ENCODE results near the gene TMEM203. TPM values are rescaled to one million over a fixed set of nuclear protein-coding genes. Genes with fewer than 3 reads are reported as not detected.

TMEM203 gene
- total RNA-seq, 1 experiment from 2014 or later: 63.4 TPM

DNA sequence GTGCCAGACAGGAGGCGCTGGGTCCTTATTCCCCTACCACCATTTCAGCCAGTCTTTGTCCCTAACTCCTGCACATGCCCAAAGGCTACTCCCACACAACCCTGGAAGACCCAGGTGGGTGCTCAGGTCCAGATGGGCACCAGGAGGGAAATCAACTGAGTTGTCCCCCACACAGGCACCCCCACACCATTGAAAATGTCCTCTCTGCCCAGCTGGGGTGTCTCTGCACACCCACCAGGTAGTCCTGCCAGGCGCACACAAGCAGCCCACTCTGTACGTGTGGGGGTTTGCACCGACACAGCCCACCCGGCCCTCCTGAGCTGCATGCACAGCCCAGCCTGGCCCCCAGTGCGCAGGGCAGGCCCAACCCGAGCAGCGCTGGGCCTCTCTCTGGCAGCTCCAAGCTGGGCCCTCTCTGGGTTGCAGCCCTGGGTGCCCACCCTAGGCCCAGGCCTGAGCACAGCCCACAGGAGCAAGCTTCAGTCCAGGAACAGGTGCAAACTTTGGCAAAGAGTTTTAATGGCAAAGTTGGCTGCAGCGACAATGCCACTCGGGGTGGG lies 14.4 kb upstream of the TMEM203 start:
- DNase-seq (ENCODE audit: low spot score): no peak

DNA sequence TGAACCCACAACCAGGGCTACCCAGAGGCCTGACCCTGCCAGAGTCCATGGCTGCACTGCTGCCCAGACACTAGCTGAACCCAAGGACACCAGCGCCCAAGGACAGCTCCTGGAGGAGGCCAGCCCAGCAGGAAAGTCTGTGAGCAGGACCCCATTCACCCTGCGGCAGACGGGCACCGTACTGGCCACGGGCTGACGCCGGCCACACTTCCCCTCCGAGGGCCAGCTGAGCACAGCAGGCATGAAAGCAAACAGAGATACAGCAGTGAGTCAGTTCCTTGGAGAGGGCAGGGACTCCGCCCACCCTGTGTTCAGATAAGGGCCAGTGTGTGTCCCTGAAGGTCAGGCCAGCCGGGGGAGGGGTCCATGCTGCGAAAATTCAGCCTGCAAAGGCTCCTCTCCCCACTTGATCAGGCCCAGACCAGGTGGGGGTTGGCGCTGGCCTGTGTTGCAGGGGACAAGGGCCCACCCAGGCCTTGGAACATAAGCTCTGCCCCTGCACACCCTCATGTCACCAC lies 13.4 kb upstream of the TMEM203 start:
- DNase-seq (ENCODE audit: low spot score): no peak

DNA sequence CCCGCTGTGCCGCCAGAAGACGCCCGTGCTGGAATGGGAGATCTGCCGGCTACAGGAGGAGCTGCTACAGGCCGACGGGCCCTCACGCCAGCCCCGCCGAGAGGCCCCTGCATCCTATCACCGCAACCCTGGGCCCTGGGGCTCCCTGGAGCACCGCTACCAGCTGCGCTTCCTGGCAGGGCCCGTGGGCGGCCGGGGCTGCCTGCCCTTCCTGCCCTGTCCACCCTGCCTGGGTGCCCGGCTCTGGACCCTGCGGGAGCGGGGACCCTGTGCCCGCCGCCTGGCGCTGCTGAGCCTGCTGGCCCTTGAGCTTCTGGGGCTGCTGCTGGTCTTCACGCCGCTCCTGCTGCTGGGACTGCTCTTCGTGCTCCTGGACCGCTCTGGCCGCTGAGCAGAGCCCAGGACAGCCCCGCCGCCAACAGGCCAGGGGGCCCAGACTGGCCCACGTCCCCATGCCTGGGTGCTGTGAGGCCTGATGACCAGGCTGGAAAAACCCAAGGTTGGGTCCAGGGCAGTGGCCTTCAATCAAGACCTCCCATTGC lies 12.8 kb upstream of the TMEM203 start:
- DNase-seq (ENCODE audit: low spot score): no peak

DNA sequence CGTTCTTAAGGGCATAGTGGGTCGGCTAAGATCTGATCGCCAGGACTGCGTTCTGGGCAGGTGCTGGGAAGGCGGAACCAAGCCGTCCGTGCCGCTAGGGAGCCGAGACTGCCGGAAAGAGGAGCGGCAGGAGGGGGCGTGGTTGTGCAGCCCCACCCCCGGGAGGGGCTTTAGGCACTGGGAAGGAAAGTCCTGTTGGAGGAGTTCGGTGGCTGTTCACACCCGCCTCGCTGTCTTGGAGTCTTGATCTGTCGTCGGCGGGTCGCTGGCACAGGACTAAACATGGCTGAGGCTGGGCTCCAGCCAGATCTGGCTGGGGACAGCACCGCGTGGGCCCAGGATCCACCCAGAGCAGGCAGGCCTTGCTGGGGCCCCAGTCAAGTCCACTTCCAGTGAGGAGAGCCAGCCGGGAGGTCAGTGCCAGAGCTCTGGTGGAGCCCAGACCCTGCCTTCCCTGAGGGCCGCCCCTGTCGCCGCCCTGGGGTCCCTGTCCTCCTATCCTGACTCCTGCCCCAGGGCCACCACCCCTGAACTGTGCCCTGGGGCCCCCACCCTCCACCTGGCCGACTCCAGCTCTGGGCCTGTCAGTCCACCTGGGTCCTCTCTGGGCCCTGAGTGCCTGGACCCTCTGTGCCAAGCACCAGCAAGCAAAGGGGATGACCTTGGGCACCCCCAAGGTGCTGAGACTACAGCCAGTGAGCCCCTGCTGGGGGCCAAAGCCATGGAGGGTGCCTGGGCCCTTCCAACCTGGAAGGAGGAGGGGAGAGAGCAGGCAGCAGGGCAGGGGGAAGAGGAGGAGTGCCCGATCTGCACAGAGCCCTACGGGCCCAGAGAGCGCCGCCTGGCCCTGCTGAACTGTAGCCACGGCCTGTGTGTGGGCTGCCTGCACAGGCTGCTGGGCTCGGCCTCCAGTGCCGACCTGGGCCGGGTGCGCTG lies 12.1 kb upstream of the TMEM203 start:
- no peak for DNase-seq (ENCODE audit: low spot score)

DNA sequence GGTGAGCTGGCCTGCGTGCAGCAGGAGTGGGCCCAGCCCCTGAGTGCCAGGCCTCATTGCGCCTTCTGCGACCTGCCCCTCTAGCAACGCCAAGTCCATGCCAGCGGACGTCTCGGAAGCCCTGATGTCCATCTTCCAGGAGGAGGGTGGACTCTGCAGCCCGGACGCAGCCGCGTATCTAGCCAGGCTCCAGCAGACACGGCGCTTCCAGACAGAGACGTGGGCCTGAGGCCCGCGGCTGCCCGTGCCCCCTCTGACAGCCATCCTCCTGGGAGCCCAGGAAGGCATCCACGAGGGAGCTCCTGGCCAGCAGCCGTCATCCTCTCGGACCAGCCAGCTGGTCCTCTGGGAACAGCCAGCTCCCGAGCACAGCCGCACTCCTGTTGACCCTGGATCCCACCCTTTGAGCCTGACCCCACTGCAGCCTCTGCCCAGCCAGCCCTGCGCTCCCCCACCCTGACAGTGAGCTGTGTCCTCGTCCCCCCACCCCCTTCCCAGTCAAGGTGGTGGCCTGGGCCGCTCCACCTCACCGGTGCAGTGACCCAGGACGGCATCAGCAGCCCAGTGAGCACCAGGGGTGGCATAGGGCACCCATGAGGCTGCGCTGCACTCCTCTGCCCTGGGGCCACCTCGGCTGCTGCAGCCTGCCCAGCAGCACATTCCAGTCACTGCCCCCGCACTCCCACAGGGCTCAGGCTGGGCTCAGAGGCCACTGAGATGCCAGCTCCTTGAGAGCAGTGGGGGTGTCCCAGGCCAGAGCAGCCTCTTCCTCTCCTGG lies 10.9 kb upstream of the TMEM203 start:
- no peak for DNase-seq (ENCODE audit: low spot score)

DNA sequence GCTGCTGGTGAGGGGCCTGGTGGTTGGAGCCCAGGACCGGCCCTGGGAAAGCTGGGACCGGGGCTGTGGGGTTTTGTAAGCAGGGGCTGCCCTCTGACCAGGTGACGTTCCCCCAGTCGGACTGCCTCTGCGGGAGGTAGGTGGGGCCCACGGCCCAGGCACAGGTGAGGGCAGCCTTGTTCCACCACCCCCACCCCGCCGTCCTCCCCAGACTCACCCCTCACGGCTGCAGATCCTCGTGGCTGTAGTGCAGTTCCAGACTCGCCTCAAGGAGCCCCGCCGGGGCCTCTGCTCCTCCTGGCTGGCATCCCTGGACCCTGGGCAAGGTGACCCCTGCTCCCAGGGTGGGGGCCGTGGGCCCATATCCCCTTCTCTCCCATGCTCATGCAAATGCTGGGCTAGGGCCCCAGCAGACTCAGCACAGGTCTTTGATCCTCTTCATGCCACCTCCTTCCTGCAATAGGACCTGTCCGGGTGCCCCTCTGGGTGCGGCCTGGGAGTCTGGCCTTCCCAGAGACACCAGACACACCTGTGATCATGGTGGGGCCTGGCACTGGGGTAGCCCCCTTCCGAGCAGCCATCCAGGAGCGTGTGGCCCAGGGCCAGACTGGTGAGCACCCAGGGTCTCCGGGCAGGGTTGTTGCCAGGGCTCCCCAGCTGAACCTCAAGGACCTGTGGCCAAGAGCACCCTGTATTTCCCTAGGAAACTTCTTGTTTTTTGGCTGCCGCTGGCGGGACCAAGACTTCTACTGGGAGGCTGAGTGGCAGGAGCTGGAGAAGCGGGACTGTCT lies 9.9 kb upstream of the TMEM203 start:
- DNase-seq (ENCODE audit: low spot score): no peak

DNA sequence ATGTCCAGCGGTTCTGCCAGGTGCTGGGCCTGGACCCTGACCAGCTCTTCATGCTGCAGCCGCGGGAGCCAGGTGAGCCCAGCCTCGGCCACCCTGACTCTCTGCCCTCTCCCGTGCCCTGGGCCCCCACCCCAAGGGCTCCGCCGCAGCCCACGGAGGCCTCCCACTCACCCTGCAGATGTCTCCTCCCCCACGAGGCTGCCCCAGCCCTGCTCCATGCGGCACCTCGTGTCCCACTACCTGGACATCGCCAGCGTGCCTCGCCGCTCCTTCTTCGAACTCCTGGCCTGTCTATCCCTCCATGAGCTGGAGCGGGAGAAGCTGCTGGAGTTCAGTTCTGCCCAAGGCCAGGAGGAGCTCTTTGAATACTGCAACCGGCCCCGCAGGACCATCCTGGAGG lies 9.2 kb upstream of the TMEM203 start:
- no peak for DNase-seq (ENCODE audit: low spot score)

DNA sequence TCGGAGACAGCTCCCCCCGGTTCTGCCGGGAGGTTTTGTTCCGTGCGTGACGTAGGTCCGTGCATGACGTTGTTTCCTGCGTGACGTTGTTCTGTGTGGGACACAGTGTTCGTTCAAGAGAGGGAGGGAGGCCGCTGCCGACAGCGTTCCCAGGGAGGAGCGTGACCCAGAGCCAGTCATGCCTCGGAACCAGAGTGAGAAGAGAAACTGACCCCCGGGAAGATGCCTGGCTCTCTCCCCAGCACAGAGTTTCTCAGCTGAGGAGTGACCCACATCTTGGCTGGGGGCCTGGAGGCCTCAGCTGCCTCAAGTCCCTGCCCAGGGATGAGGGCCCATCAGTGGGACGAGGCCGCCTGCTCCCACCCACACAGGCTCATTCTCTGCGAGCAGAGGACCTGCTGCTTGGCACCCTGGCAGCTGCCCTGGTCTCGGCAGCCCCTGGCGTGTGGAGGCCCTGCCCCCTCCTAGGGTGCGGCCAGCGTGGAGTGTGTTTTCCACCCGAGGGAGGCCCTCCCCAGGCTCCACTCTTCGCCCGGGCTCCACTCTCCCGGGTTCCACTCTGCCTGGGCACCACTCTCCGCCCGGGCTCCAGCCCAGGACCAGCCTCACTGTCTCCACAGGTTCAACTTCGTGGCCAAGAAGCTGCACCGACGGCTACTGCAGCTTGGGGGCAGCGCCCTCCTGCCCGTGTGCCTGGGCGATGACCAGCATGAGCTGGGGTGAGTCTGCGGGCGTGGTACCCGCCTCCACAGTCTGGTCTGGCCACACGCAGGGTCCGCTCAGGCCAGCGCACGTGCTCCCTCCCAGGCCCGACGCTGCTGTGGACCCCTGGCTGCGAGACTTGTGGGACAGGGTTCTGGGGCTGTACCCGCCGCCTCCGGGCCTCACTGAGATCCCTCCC lies 8.0 kb upstream of the TMEM203 start:
- no peak for DNase-seq (ENCODE audit: low spot score)

DNA sequence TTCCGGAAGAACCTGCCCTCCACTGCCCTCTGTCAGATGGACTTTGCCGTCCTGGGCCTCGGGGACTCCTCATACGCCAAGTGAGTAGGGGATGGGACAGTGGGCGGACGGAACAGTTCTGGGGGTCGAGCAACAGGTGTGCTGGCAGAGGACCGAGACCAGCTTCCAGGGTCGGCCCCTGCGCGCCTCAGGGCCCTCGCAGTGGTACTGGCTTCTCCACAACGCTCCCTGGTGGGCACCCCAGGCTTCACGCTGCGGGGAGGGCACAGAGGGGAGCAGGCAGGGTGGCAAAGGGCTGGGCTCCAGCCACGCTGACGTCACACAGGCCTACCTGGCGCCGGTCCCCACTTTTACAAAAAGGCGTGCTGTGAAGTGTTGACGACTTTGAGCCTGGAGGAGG lies 7.1 kb upstream of the TMEM203 start:
- no peak for DNase-seq (ENCODE audit: low spot score)

DNA sequence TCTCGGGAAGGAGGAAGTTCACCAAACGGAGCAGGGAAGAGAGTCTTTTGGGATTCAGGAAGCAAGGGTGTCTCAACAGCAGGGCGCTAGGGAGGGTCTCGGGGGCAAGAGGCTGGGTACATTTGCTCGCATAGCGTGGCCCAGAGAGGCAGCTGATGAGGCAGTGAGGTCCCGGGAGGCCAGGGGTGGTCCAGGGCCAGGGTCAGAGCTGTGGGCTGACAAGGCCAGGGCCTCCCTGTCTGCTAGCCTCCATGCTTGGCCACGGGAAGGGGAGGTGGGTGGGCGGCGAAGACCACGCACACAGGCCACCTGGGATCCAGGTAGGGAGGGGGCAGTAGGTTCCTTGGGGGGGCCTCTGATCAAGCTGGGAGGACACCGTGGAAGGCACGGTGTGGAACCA lies 6.1 kb upstream of the TMEM203 start:
- no peak for DNase-seq (ENCODE audit: low spot score)

DNA sequence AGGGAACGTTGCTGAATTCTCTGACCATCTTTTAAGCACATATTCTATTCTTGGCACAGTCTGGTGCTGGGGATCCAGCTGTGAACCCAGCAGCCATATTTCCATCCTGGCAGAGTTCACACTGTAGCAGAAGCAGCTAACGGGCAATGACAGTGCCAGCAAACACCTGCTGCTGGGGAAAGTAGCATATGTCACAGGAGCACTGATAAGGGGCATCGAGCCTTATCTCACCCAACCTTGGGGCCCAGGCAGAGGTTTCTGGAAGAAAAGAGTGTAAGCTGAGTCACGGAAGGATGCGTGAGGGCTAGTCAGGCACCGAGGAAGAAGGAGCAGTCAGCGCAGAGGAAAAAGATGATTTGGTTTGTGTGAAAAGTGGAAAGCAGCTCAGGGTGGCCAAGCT lies 1.2 kb upstream of the TMEM203 start:
- no peak for DNase-seq (ENCODE audit: low spot score)

DNA sequence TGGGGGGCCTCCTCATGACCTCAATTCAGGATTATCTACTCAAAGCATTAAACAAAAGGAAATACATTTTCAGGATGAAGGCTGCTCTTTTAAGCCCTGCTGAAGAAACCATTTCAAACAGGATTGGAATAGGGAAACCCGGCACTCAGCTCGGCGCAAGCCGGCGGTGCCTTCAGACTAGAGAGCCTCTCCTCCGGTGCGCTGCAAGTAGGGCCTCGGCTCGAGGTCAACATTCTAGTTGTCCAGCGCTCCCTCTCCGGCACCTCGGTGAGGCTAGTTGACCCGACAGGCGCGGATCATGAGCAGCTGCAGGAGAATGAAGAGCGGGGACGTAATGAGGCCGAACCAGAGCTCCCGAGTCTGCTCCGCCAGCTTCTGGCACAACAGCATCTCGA lies 720 bp downstream of the TMEM203 start:
- no peak for DNase-seq (ENCODE audit: low spot score)

DNA sequence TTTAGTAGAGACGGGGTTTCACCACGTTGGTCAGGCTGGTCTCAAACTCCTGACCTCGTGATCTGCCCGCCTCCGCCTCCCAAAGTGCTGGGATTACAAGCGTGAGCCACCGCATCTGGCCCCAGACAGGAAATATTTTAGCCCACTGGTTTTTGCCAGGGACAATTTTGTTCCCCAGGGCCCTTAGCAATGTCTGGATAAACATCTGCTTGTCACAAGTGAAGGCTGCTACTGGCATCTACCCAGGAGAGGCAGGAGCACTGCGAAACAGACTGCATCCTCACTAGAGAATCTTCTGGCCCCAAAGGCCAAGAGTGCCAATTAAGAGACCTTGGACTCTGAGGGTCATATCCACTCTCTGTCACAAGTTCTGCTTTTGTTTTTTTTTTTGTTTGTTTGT lies 2.5 kb downstream of the TMEM203 start:
- no peak for DNase-seq (ENCODE audit: low spot score)

DNA sequence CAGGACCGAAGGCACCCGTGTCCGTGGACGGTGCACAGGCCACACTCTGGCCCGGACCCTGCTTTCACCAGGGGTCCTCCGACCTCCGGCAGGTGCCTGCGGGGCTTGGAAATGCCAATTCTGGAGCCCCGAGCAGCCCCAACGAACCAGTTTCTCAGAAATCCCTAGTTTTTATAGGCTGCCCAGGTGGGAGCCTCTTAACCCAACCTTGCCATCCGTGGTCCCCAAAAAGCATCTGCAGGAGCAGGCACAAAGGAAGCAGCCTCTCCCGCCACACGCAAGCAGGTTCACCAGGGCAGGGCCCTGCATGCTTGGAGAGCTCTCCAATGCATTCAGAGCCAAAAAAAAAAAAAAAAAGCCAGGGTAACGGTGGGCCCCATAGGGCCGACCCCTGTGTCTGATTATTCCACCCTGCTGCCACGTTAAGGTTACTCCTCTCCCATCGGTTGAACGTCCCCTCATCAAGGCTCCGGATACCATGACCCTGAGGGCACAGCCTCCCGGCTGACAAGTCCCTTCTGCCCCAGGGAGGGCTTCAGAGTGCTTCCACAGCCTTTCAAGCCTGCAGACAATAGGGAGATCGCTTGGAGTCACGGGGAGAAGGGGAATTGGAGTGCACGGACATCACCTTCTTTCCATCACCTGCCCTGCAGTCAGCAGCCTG lies 4.1 kb downstream of the TMEM203 start:
- no peak for DNase-seq (ENCODE audit: low spot score)

DNA sequence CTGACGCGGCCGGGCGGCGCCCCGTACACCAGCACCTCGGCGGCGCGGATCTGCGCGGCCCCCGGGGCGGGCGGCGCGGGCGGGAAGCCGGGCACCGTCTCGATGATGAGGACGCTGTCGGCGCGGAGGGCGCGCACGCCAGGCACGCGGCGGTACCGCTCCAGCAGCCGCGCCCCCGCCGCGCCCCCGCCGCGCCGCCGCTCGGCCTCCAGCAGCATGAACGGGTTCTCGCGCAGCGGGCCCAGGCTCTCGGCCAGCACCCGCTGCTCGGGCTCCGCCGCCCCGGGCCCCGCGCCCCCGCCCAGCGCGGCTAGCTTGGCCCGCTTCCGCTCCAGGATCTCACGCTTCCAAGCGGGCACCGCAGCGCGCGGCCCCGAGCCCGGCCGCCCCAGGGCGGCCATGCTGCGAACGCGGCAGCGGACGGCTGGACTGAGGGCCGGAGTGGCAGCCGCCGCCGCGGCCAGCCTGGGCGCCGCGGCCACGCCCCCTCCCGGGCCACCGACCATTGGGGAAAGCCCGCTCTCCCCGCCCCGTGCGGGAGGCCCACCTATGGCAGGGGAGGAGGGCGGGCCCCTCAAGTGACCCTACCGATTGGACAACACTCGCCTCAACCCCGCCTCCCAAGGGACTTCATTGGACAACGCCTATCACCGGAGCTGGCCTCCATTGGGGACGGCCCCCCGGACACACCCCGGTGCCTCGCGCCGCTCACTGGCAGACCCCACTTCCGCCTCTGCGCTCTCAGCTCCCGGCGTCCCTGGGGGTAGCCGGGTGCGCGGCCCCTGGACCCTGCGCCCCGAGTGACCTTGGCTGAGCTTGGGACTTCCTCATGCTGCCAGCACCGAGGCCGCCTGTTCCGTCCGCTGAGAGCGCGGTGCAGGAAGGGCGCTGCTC lies 4.9 kb downstream of the TMEM203 start, which contains the start of gene TPRN:
TSS of gene TPRN (minus strand) at position 431 of the 894 bp plus-strand sequence. CDS start at position 401, 30 bp downstream.
- DNase-seq (ENCODE audit: low spot score): peak; percentile 98

DNA sequence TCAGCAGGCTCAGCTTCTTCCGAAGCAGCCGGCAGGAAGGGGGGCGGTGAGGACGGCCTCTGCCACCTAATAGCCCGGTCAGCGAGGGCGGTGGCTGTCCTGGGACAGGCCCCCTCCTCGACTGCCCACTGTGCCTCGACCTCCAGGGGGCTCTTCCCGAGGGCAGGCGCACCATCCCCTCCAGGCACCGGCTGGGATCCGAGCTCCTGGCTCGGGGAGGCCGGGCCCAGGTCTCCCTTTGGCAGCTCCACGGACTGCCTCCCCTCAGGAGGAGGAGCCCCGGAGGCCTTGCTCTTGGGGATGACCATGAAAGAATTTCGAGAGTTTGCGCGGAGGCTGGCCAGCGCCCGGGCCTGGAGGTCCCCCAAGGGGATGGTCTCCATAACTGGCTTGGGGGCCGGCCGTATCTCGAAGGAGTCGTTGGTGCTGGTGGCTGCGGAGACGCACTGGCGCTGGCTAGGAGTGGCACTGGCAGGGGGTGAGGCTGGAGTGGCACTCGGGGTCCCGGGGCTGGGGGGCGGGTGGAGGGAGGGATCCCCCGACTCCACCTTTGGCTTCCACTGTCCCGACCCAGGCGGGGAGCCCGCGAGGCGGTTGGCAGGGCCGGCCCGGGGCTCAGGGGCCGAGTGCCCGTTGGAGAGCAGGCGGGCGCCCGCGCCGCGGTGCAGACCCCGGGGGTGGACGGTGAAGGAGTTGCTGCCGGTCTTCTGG lies 5.9 kb downstream of the TMEM203 start:
- DNase-seq (ENCODE audit: low spot score): no peak

DNA sequence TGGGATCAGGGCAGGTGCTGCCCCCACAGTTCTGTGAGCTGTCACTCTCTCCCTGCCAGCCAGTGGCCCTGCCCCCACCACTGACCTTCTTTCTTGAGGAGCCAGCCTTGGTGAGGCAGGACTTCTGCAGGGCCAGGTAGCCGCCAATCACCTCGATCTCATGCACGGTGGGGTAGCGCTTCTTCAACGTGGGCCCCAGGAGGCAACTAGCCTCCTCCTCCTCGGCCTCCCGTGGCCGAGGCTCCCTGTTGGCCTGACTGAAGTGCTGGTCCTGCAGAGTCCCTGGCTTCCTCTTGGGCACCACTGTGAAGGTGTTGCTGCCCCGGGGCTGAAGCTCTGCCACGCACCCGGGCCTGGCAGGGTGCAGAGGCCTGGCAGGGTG lies 6.6 kb downstream of the TMEM203 start:
- no peak for DNase-seq (ENCODE audit: low spot score)

All from H4 (cell line).